22Rv1 (cell line): ENCODE data around the gene TBC1D3B.
"Not testable (repeated sequence)": the region's sequence is repeated elsewhere in the genome, so short reads cannot be mapped to it uniquely, and the experiment has no call there.

Experiments
- H3K27ac ChIP-seq: fragments of 450-650 bp; 2 replicates; pipeline ENCODE4 v1.5.1; 2017
- CTCF ChIP-seq: fragments of 450-650 bp; IDR thresholded peaks from 2 replicates; pipeline ENCODE4 v1.5.1; 2017; ENCODE audit warnings: mild to moderate bottlenecking
- ZFX ChIP-seq: fragments of 450-650 bp; IDR thresholded peaks from 2 replicates; pipeline ENCODE4 v1.6.1; 2017; ENCODE audit warnings: antibody characterized with exemption, borderline replicate concordance

The TBC1D3B gene

GRCh38 chr17:36176536-36176935, at the start of gene TBC1D3B:
Gene TBC1D3B (minus strand): TSS chr17:36176636. CDS start chr17:36175050, 1,586 bp downstream.
- not testable (repeated sequence) for H3K27ac ChIP-seq

DNA sequence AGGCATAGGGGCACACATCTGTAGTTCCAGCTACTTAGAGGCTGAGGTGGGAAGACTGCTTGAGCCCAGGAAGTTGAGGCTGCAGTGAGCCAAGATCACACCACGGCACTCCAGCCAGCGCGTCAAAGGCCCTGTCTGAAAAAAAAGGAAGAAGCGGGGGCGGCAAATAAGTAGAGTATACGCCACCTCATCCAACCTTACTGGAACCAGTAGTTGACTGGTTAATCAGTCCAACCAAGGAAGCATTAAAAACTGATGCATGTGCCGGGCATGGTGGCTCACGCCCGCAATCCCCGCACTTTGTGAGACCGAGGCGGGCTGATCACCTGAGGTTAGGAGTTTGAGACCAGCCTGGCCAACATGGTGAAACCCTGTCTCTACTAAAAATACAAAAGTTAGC, 46.5 kb upstream of the TBC1D3B start:
- H3K27ac ChIP-seq, result not testable (repeated sequence)

DNA sequence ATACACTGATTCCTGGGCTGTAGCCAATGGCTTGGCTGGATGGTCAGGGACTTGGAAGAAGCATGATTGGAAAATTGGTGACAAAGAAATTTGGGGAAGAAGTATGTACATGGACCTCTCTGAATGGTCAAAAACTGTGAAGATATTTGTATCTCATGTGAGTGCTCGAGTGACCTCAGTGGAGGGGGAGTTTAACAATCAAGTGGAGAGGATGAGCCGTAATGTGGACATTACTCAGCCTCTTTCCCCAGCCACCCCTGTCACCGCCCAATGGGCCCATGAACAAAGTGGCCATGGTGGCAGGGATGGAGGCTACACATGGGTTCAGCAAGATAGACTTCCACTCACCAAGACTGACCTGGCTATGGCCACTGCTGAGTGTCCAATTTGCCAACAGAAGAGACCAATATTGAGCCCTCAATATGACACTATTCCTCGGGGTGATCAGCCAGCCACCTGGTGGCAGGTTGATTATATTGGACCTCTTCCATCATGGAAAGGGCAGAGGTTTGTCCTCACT, 45.2 kb upstream of the TBC1D3B start:
- H3K27ac ChIP-seq, result not testable (repeated sequence)

DNA sequence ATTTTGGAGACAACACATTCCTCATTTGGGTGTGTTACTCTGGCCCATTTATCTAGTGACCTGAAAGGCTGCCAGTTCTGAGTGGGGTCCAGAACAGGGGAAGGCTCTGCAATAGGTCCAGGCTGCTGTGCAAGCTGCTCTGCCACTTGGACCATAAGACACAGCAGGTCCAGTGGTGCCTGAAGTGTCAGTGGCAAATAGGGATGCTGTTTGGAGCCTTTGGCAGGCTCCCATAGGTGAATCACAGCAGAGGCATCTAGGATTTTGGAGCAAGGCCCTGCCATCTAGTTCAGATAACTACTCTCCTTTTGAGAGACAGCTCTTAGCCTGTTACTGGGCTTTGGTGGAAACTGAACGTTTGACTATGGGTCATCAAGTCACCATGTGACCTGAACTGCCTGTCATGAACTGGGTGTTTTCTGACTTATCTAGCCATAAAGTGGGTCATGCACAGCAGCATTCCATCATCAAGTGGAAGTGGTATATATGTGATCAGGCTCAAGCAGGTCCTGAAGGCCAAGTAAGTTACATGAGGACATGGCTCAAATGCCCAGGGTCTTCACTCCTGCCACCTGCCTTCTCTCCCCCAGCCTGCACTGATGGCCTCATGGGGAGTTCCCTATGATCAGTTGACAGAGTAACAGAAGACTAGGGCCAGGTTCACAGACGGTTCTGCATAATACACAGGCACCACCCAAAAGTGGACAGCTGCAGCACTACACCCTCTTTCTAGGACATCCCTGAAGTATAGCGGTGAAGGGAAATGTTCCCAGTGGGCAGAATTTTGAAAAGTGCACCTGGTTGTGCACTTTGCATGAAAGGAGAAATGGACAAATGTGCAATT, 44.5 kb upstream of the TBC1D3B start:
- not testable (repeated sequence) for H3K27ac ChIP-seq

DNA sequence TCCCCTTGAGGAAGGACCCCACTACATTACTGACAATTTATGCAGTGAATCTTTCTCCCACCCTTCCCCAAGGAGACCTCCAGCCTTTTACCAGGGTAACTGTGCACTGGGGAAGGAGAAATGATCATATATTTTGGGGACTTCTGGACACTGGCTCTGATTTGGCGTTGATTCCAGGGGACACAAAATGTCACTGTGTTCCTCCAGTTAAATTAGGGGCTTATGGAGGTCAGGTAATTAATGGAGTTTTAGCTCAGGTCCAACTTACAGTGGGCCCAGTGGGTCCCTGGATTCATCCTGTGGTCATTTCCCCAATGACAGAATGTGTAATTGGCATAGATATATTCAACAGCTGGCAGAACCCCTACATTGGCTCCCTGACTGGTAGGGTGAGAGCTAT, 43.1 kb upstream of the TBC1D3B start:
- not testable (repeated sequence) for H3K27ac ChIP-seq

DNA sequence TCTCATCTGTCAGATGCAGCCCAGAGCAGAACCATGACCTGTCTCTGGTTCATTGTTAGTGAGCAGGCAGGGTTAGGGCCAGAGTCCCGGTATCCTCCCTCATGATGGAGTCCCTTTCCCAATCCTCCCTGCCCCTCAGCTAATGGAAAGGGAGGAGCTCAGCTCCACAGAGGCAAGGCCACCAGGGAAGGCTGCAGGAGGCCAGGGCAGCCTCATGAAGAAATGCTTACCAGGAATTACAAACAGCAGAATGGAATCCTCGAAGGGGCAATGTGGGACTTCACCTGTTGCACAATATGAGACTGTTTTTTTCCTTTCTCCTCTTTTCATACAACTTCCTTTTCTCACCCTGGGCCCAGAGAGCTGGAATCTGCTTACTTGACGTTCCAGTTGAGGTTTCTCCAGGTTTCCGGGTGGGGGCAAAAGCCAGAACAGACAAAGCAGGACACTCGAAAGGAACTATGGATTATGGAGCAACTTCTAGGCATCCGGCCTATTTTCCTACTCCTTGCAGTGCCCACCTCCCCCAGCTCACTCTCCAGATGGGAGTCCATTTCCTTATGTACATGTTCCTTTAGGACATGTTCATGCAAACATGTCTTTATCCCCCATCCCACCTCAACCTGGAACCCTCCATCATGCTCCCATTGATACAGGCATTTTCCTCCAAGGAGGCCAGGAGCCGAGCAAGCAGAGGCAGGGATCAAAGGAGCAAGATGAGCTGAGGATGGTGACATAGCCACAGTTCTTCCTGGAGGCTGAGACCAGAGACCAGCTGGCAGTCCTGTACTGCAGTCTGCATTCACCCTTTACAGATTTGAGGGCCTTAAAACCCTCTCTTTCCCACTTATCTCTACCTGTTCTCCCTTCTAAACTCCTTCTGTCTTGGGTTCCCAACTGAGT, 39.2 kb upstream of the TBC1D3B start:
- H3K27ac ChIP-seq, result not testable (repeated sequence)

GRCh38 chr17:36214918-36215317, 38.5 kb upstream of the TBC1D3B start:
- no peak overlapping the region for H3K27ac ChIP-seq
- TF ChIP-seq ZFX, result no peak
- TF ChIP-seq CTCF, result no peak

- TF ChIP-seq ZFX, result no peak
- no peak for TF ChIP-seq CTCF
- H3K27ac ChIP-seq, result no peak overlapping the region
Observed at GRCh38 chr17:36213695-36214094, 37.3 kb upstream of the TBC1D3B start.

DNA sequence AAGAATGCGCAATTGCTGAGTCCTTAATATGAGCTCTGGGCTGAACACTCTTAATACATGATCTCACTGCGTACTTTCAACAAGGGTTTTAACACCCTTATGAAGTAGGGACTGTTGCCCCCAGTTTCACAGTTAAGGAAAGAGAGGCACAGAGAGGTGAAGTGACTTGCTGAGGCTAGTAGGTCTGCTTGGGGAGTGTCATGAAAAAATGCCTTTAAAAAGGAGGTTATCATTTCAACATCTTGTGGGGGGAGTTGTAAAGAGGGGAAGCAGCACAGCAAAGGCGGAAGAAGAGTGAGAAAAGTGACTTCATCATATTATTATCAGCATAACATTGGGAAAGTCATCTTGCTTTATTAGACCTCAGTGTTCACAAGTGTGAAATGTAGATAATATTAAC, 36.5 kb upstream of the TBC1D3B start:
- TF ChIP-seq CTCF (no peak), ZFX (no peak)
- no peak overlapping the region for H3K27ac ChIP-seq

GRCh38 chr17:36212272-36212605, 35.8 kb upstream of the TBC1D3B start:
- TF ChIP-seq CTCF, result no peak
- TF ChIP-seq ZFX, result no peak
- no peak overlapping the region for H3K27ac ChIP-seq

GRCh38 chr17:36211484-36212271, 35.2 kb upstream of the TBC1D3B start:
- H3K27ac ChIP-seq, result not testable (repeated sequence)

DNA sequence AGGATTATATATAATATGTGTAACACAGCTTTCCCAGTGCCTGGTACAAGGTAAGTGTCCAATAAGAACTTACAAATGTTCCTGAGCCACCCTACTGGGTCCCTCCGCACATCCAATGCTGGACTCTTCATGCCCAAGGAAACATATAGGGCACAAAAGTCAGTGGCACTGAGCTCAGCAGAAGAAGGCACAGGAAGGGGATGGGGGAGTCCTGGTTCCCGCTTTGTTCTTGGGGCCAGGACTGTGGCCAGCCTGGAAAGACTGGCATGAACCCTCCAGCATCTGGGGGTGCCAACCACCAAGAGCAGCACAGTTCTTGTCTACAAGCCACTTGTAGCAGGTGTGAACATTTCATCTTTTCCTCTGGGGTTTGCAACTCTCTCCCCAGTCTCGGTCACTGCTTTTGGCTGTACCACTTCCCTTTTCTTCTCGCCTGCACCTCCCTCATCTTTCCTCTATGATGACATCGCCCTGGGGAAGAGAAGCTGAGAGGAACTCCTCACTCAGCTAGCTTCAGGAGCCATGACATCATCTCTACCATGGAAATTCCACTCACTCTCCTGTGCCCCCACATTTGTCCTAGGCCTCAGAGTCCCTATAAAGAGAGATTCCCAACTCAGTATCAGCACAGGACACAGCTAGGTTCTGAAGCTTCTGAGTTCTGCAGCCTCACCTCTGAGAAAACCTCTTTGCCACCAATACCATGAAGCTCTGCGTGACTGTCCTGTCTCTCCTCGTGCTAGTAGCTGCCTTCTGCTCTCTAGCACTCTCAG, 34.2 kb upstream of the TBC1D3B start, which contains the start of gene CCL4L2:
Gene CCL4L2, plus strand, starts transcription at position 625 of the 773 bp plus-strand sequence.
- H3K27ac ChIP-seq, result not testable (repeated sequence)
